NCI-H2171 (cell line): Measurements from ENCODE around the gene FAM174C.

Experiments
- DNase-seq: peaks from one replicate; lab custom pipeline; 2025; lab: John Stamatoyannopoulos, UW

Gene FAM174C

DNA sequence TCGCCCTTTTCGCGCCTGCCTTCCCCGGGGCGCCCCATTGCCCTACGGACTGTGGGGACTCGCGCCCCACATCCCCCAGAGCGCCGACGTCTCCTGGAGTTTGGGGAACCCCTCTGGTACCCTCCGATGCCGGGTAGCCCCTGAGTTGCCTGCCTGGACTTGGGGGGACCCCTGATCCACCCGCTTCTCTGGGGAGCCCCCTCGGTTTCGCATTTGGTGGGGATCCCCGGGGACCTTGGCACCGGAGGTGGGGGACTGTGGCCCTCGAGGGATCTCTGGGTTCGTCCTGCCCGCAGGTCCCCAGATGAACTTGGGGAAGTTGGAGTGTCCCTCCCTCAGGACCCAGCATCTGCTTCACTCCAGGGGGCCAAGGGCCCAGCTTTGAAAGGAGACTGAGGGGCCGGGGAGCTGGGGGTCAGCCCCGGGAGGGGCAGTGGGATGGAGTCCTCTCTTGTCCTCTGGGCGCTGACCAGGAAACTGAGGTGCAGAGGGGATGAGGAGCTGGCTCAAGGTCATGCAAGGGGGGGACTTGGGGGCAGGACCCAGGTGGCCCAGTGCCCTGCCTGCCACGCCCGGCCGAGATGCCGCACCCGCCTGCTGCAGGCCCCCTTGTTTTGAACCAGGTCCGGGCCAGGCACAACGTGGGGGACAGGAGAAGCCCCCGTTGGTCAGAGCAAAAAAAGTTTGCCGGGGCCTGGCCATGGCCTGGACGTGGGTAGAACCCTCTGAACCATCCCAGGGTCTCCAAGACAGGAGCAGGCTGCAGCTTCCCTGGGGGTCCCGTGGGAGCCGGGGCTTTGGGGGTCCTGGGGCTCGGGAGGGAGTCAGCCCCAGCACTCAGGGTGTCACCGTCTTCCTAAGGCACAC is 11.4 kb downstream of the FAM174C start:
- no peak for DNase-seq

- DNase-seq = no peak
These were observed 12.3 kb downstream of the FAM174C start for GRCh38 chr19:1287354-1288225.

- DNase-seq = no peak
These were observed 12.9 kb downstream of the FAM174C start for GRCh38 chr19:1288226-1288612.

DNA sequence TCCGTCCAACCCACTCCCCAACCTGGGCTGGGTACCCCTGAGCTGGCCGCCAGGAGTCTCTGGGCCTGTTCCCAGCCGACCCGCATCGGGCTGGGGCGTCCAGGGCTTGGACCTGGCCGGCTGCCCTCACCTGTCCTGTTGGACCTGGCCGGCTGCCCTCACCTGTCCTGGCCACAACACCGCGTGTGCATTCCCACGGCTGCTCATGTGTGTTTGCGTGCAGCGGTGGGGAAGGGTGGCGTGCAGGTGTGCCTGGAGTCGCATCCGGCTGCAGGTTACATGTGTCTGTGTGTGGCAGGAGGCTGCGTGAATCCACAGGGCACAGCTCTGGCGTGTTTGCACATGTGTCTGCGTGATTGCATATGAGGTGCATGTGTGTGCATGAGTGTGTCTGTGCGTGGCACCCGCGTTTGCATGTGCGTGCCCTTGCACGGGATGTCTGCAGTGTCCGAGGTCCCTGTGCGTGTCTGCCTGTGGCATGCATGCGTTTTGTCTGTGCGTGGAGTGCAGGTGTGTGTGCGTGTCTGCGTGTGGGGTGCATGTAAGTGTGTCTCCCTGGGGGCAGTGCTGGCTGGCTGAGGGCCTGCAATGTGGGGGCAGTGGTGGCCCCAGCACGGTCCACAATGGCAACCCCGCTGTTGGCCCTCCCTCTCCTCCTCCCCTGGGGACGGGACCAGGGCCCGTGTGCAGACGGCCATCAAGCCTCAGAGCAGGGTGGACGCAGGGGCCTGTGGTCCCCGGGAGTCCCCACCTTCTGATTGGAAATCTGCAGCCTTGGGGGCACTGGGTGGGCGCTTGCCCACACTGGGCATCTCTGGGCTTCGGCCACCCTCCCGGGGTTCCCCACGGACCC is 13.7 kb downstream of the FAM174C start:
- DNase-seq = no peak

DNA sequence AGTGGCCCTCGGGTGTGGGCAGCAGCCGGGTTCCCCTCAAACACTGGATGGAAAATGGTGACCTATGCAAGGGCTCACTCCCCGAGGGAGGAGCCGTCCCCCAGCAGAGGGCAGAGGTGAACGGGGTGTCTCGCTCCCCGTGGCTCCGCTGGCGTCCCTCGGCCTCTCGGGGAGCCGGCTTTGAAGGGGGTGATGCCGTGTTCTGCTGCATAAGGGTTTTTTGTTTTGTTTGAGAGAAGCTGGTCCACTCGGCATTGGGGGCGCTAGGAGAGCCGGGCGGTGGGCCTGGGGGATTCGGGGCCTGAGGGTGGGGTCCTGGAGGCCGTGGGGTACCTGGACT is 14.3 kb downstream of the FAM174C start:
- no peak for DNase-seq

- DNase-seq = no peak
These were observed 14.9 kb downstream of the FAM174C start for GRCh38 chr19:1290196-1290702.

DNA sequence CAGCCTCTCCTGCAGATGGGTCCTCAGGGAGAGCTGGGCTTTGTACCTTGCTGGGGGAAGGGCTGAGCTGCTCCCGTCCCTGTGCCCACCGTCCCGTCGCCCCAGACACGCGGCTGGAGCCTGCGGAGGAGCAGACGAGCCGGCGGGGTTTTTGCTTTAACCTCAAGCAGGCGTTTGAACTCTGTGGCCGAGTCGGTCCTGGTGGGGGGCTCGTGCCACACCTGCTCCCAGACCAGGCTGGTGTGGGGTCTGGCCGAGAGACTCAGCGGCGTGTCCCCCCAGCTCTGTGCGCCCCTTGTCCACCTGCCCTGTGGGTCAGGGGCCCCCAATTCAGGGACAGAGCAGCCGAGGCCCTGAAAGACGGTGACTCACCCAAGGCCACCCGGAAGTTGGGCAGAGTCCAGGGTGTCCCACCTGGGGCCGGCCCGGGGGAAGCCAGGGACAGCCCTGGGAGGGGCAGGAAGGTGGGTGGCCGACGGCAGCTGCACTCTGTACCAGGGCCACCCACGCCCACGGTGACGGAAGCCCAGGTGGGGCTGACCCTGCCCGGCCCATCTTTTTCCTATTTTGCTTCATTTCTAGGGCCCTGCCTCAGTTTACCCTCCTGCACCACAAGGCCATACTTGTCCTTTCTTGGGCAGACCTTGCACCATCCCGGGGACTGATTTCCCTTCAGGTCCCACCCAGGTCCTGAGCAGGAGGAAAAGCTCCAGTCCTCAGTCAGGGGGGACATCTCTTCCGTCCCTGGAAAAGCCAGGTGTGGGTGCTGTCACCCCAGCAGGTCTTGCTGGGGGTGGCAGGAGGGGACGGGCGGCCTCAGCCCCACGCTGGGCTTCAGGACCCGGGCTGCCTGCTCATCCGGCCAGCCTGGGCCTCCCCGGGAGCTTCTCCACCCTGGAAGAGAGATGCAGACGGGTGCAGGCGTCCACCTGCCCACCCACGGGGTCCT is 15.6 kb downstream of the FAM174C start:
- DNase-seq = no peak

DNA sequence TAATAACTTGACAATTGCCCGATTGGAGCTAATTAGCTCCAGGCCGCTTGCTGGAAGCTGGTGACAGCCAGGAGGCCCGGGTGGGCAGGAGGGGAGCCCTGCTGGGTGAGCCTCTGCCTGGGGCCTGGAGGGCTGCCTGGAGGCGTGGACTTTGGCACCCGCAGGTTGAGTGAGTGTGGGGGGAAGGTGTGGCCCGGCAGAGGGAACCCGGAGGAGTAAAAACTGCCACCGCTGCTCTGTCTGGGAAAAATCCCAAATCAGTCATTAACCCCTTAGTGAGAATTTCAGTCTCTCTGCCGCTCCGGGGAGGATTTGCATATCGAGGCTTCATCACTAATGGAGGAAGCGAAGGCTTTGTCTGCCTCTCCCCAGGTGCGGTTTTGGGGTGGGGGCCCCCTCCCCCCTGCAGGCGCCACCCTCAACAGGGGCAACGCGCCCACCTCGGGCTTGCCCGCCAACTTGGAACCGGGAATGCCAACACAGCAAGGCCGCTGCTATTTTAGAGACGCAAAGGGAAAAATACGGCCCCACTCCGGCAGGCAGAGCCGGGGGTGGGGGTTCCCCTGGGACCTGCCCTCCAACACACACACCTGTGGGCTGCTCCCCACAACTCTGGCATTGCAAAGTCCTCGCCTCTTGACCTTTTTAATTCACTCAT is 16.6 kb downstream of the FAM174C start:
- no peak for DNase-seq

DNA sequence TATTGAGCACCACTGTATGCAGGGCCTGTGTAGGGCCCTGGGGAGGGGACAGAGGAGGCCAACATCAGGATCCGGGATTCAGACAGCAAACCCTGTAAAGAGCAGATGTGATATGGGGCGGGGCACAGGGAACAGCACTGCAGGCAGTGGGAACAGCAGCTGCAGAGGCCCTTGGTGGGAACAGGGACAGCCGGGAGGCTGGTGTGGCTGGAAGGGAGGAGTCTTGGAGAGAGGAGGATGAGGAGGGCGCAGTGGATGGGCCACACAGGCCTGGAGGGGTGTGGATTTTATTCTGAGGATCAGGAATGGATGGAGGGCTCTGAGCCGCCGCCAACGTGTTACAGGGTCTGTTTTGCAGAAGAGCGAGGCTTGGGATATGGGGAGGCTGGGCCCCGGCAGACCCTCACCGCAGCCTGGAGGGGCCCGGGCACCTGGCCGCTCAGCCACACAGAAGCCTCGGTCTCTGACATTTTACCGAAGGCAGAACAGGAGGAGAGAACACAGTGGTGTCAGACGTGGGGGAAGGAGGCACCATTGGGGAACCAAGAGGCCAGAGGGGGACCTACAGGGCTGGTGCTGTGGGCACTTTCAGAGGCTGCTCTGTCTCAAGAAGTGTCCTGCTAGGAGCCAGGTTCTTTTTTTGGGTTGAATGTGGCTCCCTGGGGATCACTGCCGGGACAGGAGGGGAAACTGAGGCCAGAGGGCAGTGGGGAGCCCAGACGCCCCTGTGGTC is 17.3 kb downstream of the FAM174C start:
- DNase-seq = no peak

DNA sequence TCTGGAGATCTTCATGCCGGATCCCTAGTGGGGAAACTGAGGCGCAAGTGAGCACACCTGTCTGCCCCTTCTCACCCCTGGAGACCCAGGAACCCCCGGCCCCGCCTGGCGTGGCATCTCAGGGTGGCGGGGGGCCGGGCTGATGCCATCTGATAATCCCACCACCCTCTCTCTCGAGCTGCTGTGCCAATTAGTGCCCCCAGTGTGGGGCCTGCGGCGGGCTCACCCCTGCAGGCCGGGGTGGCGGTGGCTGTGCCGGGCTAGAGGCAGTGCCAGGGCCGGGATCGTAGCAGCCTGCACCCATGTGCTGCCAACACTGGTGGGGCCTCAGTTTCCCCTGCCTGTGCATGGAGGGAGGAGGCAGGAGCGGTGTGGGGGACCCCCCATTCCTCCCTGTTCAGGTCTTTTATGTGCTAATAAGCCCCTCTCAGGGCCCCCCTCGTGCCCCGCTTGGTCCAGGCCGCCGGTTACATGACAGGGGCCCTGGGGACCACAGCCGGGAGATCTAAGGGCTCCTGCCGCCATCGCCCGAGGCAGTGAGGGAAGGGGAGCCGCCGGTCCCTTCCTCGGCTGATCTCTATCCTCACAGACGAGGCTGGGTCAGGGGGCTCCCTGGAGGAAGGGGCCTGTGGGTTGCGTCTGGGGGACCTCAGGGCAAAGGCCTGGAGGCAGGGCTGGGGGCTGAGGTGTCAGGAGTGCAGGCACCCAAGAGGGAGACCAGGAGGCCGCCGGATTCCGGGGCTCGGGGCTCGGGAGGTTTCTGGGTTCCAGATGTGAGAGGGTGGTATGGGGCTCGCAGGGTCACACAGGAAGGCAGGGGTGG is 18.7 kb downstream of the FAM174C start:
- no peak for DNase-seq

GRCh38 chr19:1294688-1295087 is 19.4 kb downstream of the FAM174C start:
- no peak for DNase-seq

DNA sequence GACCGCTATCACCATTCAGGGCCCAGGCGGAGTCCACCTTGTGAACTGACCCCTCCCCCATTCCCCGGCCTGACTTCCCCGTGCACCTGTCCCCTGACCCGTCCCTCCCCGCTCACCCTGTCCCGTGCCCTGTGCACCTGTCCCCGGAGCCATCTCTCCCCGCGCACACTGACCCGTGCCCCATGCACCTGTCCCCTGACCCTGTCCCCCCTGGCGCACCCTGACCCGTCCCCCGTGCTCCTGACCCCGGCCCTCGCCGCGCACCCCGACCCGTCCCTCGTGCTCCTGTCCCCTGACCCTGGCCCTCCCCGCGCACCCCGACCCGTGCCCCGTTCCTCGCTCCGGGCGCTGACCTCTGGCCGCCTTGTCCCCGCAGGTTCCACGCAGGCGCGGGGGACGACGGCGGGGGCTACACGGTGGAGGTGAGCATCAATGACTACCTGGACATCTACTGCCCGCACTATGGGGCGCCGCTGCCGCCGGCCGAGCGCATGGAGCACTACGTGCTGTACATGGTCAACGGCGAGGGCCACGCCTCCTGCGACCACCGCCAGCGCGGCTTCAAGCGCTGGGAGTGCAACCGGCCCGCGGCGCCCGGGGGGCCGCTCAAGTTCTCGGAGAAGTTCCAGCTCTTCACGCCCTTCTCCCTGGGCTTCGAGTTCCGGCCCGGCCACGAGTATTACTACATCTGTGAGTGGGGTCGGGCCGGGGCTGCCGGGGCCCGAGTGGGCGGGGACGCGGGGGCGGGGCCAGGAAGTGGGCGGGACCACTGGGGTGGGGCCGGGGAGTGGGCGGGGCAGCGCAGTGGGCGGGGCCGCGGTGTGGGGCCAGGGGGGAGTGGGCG is 20.1 kb downstream of the FAM174C start:
- no peak for DNase-seq

GRCh38 chr19:1296078-1296477 is 20.7 kb downstream of the FAM174C start:
- DNase-seq = no peak

DNA sequence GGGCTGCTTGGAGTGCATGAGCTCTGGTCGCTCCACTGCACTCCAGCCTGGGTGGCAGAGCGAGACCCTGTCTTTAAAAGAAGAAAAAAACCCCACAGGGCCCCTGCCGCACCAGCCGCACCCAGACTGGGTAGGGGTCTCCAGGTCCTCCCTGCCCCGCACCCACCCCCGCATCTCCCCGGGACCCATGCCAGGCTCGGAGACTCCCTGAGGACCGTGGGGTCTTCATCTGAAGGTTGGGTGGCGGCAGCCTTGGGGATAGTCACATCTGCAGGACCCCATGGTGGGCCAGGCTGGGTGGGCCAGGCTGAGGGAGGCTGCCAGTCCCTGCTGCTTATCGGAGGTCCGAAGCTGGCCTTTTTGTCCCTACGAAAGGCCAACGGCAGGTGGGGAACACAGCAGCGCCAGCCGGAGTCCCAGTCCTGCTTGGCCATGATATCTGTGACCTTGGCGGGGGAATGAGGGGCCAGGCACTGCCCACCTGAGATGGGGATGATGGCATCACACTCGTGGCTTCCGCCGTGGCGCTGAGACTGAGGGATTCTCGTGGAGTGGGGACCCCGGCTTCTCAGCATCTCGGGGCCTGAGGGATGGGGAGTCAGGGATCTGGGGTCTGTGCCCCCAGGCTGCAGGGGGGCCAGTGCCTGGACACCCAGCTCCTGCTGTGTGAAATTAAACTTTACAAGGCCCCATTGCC is 21.4 kb downstream of the FAM174C start:
- DNase-seq = no peak

DNA sequence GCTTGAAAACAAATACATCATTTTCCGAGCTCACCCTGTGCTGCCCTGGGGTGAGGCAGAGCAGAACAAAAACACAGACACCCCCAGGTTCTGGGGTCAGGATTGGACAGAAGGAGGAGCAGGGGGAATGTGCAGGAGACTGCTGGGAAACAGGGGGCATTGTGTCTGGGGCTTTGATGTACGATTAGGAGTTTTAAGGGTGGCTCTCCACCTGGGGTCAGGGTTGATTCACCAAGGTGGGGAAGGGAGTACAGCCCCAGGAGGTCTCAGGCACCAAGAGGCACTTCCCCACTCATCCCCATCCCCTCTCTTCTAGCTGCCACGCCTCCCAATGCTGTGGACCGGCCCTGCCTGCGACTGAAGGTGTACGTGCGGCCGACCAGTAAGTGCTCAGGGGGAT is 22.9 kb downstream of the FAM174C start:
- no peak for DNase-seq

- DNase-seq = no peak
These were observed 24.5 kb downstream of the FAM174C start for GRCh38 chr19:1299801-1300200.
